ENCODE measurements around the gene BTN2A1.
"Not testable (repeated sequence)": the region's sequence is repeated elsewhere in the genome, so short reads cannot be mapped to it uniquely, and the experiment has no call there.

BTN2A1 gene

DNA sequence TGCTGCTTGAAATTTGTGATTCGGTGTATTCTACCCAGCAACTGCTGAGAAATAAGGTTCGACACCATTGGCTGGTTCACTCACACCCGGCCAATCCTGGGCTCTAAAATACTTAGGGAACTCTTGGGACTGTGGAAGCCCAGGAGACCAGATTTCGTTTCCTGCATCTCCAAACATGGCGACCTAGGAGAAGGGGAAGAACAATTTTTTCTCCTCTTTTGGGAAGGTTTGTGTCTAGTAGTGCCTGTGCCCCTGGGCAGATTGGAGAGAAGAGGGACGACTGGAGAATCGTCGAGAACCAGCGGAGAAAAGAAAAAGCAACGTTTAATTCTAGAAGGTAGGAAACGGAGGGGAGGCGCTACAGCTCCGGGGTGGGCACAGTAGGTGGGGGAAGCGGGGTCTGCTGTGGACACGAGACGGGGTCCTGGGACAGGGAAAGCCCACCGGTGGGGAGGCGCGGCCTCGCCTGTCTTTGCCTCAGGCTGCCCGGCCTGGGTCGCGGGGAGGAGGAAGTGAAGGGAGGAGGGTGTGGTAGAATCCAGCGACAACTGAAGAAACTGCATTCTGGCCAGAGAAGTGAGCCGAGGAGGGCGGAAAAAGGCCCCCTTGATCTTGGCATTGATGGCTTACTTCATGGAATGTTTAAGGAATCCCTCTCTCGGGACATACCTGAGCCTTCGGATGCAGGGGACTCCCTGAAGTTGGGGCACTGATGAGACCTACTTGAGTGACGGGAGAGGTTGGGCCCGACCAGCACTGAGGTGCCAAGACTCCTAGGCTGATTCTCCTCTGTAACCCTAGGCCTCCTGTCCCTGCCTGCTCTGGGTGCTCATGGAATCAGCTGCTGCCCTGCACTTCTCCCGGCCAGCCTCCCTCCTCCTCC lies at the start of gene BTN2A1:
Gene BTN2A1, plus strand, starts transcription at position 150 of the 883 bp plus-strand sequence. Its CDS starts 682 bp downstream, at position 832.
- DNase-seq (ENCODE audit: low read depth), result no peak

DNA sequence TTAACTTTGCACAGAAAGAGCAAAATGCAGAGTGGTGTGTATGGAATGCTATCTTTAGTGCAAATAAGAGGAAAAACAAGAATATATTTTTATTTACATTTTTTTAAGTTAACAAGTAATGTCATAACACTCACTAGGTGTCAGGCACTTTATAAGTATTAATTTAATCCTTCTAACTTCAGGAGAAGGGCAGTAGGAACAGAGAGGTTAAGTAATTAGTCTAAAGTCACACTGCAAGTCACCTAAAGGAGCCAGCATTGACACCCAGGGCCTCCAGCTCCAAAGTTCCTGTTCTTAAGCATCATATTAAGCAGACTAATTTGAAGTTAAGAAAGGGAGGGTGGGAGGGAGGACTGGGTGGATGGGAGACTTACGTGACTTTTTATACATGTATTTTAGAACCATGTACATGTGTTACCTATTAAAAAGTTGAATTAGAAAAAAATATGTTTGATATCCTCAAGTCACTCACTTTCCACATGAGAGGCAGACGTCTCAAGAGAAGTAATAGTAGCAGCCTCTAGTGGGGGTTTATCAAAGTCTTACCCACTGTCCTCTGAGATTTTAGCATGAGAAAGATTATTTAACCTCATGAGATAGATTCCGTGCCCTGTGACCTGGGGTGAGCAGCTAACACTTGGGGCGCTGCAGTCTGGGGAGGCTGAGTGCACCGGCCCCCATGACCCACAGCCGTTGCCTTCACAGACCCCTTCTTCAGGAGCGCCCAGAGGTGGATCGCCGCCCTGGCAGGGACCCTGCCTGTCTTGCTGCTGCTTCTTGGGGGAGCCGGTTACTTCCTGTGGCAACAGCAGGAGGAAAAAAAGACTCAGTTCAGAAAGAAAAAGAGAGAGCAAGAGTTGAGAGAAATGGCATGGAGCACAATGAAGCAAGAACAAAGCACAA lies 48.7 kb upstream of the BTN2A1 start:
- DNase-seq (ENCODE audit: low read depth), result no peak

DNA sequence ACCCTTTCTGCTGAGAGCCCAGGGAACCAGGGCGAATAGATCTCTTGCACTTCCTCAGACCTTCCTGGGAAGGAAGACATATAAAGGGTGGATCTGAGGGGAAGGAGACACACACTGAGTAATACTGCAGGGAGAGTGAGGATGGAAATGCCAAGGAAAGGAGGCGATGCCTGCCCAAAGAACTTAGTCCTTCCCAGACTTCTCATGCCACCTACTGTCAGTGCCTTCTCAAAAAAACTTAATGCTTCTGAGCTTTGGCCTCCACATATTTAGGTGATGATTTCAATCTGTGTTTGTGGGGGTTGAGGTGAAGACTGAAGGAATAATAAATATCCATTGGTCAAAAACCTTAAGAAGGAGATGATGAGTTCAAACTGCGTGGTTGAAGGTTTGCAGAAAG lies 46.0 kb upstream of the BTN2A1 start:
- no peak for DNase-seq (ENCODE audit: low read depth)

DNA sequence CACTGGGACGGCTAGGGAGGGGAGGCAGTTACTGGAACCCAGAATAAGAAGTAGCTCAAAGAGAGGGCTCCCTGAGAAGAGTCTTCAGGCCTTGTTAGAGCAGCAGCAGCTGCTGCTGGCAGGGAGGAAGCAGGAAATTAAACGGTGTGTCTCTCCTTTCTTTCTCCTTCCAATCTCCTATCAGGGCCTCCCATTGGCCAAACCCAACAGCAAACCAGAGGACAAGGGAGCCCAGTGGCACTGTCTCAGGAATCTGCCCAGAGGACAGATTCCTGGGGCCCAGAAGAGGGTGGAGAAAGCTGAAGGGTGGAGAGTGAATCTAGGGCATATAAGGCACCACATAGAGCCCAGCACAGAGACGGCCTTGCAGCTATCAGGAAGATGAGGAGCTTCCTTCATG lies 45.5 kb upstream of the BTN2A1 start:
- no peak for DNase-seq (ENCODE audit: low read depth)

DNA sequence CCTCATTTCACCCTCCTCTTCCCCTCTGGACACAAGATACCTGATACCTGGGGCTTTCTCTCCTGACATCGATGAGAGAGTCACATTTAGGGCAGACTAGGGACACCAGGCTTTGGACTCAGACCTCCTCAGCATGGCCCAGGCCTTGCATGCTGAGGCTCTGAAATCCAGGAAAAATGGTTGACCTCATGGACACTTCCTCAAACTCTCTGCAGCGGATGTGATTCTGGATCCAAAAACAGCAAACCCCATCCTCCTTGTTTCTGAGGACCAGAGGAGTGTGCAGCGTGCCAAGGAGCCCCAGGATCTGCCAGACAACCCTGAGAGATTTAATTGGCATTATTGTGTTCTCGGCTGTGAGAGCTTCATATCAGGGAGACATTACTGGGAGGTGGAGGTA lies 44.8 kb upstream of the BTN2A1 start:
- no peak for DNase-seq (ENCODE audit: low read depth)

DNA sequence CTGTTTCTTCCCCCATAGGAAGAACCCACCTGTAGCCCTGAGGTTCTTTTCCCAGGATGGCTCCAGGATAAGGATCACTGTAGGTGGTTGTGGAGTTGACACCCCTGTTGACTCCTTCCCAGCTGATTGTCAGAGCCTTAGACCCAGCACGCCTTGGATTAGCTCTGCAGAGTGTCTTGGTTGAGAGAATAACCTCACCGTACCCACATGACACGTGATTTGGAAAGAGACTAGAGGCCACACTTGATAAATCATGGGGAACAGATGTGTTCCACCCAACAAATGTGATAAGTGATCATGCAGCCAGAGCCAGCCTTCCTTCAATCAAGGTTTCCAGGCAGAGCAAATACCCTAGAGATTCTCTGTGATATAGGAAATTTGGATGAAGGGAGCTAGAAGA lies 43.5 kb upstream of the BTN2A1 start:
- no peak for DNase-seq (ENCODE audit: low read depth)

DNA sequence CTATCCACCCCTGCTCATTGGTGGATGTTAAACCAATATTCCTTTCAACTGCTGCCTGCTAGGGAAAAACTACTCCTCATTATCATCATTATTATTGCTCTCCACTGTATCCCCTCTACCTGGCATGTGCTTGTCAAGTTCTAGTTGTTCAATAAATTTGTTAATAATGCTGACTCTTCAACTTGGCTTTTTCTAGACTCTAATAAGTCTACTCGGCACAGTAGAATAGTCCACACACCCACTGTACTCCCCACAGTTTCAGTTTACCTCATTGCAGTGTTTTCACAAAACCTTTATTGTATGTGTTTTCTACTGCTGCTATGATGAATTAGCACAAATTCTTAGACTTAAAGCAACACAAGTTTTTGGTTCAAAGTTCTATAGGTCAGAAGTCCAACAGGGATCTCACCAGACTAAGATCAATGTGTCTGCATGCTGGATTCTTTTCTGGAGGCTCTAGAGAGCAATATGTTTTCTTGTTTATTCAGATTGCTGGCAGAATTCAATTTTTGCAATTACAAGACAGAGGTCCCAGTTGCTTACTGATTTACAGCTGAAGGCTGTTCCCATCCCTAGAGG lies 42.6 kb upstream of the BTN2A1 start:
- no peak for DNase-seq (ENCODE audit: low read depth)

DNA sequence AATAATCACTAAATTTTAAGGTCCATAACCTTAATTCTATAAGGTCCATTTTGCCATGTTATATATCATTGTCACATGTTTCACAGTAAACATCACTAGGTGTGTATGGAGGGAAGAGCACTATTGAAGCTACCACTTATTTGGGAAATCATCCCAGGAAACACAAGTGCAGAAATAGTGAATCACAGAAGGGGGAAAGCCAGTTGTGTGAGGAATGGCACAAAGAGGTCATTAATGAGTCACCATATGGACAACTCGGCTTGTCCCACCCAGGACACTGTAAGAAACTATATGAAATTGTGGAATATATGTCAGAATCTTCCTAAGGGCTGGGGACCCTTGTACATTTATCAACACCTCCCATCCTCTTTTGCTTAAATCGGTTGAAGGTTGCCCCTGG lies 42.0 kb upstream of the BTN2A1 start:
- no peak for DNase-seq (ENCODE audit: low read depth)

DNA sequence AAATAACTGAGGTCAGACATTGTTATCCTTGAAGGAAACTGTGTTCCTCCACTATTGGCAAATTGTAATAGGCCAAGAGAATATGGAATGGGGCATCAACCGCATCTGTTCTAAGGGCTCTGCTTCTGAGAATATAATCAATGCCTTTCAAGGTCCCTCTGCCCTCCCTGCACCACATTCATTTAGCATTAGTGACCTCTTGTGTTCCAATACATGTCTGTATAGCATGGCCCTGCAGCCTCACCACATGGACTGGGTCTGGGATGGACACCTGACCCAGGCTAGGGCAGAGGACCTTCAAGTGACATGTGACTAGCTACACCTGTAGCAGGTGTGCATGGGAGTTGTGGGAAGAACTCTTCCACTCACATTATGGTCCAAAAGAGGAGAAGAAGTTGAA lies 41.5 kb upstream of the BTN2A1 start:
- no peak for DNase-seq (ENCODE audit: low read depth)

DNA sequence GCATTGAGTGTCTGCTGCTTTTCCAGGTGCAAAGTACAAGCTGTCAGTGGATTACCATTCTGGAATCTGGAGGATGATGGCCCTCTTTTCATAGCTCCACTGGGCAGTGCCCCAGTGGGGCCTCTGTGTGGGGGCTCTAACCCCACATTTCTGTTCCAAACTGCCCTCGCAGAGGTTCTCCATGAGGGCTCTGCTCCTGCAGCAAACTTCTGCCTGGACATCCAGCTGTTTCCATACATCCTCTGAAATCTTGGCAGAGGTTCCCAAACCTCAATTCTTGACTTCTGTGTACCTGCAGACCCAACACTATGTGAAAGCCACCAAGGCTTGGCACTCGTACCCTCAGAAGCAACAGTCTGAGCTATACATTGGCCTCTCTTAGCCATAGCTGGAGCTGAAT lies 39.7 kb upstream of the BTN2A1 start:
- DNase-seq (ENCODE audit: low read depth), result not testable (repeated sequence)

DNA sequence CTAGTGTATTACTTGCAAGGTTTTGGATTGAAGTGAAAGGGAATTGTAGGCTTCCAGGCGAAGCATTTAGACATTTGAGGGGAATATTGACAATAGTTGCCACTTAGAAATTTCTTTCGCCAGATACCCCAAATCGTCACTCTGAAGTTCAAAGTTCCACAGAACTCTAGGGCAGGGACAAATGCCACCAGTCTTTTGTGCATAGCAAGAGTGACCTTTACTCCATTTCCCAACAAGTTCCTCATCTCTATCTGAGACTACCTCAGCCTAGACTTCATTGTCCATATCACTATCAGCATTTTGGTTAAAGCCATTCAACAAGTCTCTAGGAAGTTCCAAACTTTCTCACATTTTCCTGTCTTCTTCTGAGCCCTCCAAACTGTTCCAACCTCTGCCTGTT lies 39.0 kb upstream of the BTN2A1 start:
- DNase-seq (ENCODE audit: low read depth), result not testable (repeated sequence)

DNA sequence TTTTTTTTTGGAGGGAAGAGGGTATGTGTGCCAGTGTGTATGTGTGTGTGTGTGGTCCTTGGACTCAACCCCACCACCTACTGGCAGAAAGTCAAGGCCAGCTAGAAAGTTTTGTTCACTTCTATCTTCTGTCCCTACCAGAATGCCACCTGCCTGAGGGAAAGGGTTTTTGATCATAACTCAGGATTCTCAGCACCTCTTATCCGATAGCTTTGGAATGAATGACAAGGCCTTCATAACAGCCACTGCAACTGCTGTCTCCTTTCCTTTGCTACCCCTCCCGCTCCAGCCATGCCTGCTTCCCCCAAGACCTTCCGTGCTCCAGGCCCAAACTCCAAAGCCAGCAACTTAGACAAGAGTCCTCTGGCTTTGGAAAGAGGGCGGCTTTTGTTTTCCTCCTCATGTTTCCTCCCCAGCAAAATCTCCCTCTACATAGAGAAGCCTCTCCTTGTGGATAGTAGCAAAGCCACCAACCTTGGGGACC lies 37.0 kb upstream of the BTN2A1 start:
- DNase-seq (ENCODE audit: low read depth), result no peak

DNA sequence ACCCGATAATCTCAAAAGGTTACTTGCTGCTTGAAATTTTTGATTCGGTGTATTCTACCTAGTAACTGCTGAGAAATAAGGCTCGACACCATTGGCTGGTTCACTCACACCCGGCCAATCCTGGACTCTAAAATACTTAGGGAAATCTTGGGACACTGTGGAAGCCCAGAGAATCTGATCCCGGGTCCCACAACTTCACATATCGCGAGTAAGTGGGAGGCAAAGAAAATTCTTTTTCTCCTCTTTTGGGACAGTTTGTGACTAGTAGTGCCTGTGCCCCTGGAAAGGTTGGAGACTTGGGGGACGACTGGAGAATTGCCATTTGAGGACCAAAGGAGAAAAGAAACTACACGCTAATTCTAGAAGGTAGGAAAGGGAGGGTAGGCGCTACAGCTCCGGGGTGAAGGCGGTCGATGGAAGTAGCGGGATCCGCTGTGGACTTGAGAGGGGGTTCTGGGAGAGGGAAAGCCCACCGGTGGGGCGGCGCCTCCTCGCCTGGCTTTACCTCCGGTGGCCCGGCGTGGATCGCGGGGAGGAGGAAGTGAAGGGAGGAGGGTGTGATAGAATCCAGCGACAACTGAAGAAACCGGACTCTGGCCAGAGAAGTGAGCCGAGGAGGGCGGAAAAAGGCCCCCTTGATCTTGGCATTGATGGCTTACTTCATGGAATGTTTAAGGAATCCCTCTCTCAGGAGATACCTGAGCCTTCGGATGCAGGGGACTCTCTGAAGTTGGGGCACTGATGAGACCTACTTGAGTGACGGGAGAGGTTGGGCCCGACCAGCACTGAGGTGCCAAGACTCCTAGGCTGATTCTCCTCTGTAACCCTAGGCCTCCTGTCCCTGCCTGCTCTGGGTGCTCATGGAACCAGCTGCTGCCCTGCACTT lies 36.3 kb upstream of the BTN2A1 start:
- DNase-seq (ENCODE audit: low read depth), result no peak

DNA sequence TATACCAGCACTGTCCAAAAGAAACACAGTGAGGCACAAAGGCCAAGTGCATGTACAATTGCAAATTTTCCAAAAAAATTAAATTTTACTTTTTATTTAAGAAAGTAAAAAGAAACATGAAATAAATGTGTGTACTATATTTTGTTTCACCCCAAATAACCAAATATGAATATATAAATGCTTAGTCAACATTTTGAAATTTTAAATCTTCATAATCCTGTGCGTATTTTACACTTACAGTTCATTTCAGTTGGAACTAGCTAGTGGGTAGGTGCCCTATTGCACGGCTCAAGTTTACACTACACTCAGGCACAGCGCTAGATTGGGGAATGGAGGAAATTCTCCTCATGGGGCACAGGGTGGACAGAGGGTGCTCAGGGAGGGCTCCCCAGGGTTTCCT lies 35.4 kb upstream of the BTN2A1 start:
- DNase-seq (ENCODE audit: low read depth), result no peak

DNA sequence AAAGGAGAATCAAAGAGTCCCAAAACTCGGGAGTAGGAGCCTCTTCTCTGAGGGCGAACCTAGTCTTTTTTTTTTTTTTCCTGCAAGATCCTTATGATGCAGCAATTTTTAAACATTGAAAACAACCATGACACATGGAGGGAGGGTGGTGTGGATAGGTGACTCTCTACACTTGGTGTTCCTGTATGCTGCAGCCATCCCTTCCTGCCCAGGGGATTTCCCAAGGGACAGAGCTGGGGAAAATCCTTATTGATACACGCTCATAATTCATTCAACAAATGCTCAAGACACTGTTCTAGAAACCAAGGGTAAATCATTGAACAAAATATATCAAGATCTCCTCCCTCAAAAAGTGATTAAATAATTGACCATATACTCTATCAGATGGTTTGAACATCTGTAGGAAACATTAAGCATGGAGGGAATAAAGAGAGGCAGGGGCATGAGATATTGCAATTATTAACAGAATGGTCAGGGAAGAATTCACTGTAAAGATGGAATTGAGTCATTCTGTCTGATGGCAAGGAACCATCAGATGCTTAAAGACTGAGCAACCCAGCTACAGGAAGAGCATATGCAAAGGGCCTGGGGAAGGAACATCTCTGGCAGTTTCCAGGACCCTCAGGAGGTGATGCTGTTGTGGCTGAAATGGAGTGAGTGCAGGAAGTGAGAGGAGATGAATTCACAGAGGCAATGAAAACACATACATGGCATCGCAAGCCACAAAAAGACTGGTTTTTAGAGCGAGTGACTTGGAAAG lies 30.9 kb upstream of the BTN2A1 start:
- DNase-seq (ENCODE audit: low read depth), result no peak

DNA sequence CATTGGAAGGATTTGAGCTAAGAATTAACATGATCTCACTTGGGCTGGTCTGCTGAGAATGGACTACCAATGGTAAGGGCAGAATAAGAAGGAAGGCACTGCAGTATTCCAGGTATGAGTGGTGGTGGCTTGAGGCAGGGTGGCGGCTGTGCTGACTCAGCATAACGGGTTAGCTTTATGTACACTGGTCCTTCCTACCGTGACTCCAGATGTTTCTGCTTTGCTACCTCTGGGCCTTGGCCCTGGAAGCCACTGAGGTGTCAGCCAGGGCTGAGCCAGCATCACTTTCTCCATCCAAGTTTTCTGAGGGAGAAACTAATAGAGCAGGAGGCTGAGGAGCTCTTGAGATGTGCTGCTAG lies 30.3 kb upstream of the BTN2A1 start:
- DNase-seq (ENCODE audit: low read depth), result no peak

DNA sequence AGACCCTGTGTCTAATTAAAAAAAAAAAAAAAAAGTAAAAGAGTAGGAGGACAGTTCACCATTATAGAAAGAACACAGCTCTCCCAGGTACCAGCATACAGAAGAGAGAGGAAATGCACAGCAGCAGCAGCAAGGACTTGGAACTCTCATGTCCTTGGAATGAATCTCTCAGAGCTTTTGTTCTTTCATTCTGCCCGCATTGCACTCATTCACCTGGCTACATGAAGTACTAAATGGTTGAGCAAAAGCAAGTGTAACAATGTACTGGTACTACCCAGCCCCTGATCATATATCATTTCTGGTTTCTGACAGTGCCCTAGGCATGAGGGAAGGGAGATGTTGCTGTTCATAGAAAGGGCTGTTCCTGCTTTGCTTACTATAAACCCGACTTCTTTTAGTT lies 29.5 kb upstream of the BTN2A1 start:
- DNase-seq (ENCODE audit: low read depth), result no peak

DNA sequence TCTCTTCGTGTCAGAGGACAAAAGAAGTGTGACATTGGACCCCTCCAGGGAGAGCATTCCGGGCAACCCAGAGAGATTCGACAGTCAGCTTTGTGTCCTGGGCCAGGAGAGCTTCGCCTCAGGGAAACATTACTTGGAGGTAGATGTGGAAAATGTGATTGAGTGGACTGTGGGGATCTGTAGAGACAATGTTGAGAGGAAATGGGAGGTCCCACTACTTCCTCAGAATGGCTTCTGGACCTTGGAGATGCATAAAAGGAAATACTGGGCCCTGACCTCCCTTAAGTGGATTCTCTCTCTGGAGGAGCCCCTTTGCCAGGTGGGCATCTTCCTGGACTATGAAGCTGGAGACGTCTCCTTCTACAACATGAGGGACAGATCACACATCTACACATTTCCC lies 27.0 kb upstream of the BTN2A1 start:
- no peak for DNase-seq (ENCODE audit: low read depth)

DNA sequence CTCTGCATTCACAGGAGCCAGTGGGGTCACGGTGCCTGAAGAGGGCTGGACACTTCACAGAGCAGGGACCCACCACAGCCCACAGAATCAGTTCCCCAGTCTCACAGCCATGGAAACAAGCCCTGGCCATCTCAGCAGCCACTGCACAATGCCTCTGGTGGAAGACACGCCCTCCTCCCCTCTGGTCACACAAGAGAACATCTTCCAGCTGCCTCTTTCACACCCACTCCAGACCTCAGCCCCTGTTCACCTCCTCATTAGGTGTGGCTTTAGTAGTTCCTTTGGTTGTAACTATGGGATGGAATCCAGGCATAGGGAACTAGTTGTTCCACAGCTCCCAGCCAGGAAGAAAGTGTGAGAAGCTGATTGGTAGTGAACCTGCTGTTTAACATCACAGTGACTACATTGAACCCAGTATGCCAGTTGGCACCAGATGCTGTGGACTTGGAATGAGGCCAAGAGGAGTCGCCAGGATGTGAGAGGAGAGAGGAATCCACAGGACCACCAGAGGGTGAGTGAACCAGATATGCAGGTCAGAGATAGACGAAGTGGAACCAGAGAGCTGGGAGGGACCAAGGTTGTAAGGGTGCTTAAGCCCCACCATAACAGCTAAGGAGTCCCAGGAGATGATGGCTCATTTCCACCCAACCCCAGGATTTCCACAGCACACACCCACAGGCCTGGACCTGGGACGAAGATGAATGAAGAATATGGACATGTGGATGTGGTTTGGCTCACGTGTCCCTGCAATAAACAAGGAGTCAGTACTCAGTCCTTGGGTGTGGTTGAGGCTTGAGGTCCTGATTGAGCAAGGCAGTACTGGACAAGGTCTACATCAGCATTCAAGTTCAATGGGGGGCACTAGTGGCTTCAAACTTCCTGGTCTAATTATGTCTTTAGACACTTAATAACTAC lies 26.2 kb upstream of the BTN2A1 start:
- DNase-seq (ENCODE audit: low read depth), result no peak

Measured in stimulated activated CD8-positive, alpha-beta memory T cell treated with anti-CD3 and anti-CD28 coated beads, Interleukin-7, amount 100 ng/mL, for 24 hours (primary cell).